ENCODE results near the gene FNDC5.

The FNDC5 gene

DNA sequence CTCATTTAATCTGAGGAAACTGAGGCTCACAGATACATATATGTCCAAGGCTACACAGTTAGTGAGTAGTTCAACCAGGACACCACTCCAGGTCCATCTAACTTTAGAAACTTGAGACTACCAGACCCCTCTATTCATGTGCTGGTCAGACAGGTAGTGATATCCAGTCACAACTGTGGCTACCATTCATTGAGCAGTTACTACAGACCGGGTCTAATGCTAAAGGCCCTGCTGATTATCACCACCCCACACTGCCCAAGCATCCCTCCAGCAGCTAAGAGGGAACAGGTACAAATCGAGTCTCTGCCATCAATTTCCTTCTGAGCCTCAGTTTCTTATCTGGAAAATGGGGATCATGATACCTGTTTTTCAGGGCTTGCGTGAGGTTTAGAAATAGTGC is 20.9 kb upstream of the FNDC5 start:
- Histone ChIP-seq H3K4me1 (ENCODE audit: insufficient read depth, low read length, poor library complexity, severe bottlenecking) (no peaks in the 10 kb centered on the region), H3F3A (ENCODE audit: low read depth) (no peaks in the 10 kb centered on the region), H3K9me3 (ENCODE audit: insufficient read depth, low read depth, low read length) (no peaks in the 10 kb centered on the region), H4K20me1 (ENCODE audit: insufficient read depth, low read length, poor library complexity, severe bottlenecking) (no peaks in the 10 kb centered on the region), H3K4me2 (ENCODE audit: low read depth, low read length, poor library complexity, severe bottlenecking) (no peak overlapping the region), H3K9me2 (replicated peaks; ENCODE audit: low read depth, low read length) (no peaks in the 10 kb centered on the region), H3K9ac (ENCODE audit: low read depth, low read length, poor library complexity, severe bottlenecking) (no peak overlapping the region), H3K4me3 (ENCODE audit: low read length, poor library complexity, severe bottlenecking) (no peak overlapping the region), H3K36me3 (ENCODE audit: insufficient read depth, low read length) (no peaks in the 10 kb centered on the region), H3K79me2 (ENCODE audit: insufficient read depth, low read length) (no peaks in the 10 kb centered on the region), H3K27me3 (ENCODE audit: insufficient read depth, low read length, poor library complexity, severe bottlenecking) (no peaks in the 10 kb centered on the region), H2AFZ (ENCODE audit: low read length) (no peak overlapping the region)
- TF ChIP-seq, protein P1, sequence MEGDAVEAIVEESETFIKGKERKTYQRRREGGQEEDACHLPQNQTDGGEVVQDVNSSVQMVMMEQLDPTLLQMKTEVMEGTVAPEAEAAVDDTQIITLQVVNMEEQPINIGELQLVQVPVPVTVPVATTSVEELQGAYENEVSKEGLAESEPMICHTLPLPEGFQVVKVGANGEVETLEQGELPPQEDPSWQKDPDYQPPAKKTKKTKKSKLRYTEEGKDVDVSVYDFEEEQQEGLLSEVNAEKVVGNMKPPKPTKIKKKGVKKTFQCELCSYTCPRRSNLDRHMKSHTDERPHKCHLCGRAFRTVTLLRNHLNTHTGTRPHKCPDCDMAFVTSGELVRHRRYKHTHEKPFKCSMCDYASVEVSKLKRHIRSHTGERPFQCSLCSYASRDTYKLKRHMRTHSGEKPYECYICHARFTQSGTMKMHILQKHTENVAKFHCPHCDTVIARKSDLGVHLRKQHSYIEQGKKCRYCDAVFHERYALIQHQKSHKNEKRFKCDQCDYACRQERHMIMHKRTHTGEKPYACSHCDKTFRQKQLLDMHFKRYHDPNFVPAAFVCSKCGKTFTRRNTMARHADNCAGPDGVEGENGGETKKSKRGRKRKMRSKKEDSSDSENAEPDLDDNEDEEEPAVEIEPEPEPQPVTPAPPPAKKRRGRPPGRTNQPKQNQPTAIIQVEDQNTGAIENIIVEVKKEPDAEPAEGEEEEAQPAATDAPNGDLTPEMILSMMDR (conservative IDR thresholded peaks at IDR 0.05; ENCODE audit: low read length): no peak
- no peak for TF ChIP-seq EZH2phosphoT487 (IDR thresholded peaks at IDR 0.05; ENCODE audit: borderline replicate concordance)

DNA sequence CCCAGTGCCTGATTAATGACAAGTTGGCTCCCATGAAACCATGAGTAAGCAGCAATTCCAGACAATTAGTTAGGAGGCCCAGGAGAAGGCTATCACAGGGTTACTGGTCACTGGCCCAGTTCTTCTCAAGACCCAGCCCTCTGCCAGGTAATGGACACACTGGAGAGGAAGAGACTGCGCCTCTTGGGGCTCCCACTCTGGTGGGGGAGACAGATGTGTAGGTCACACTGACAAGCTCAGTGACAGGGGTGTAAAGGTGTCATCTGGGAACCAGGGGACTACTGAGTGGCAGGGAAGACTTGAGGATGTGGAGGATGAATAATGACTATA is 20.5 kb upstream of the FNDC5 start:
- Histone ChIP-seq H3K4me1 (ENCODE audit: insufficient read depth, low read length, poor library complexity, severe bottlenecking) (no peaks in the 10 kb centered on the region), H3K27me3 (ENCODE audit: insufficient read depth, low read length, poor library complexity, severe bottlenecking) (no peaks in the 10 kb centered on the region), H3F3A (ENCODE audit: low read depth) (no peaks in the 10 kb centered on the region), H3K79me2 (ENCODE audit: insufficient read depth, low read length) (no peaks in the 10 kb centered on the region), H3K36me3 (ENCODE audit: insufficient read depth, low read length) (no peaks in the 10 kb centered on the region), H3K9me3 (ENCODE audit: insufficient read depth, low read depth, low read length) (no peaks in the 10 kb centered on the region), H3K9me2 (replicated peaks; ENCODE audit: low read depth, low read length) (no peaks in the 10 kb centered on the region), H3K4me3 (ENCODE audit: low read length, poor library complexity, severe bottlenecking) (no peak overlapping the region), H3K9ac (ENCODE audit: low read depth, low read length, poor library complexity, severe bottlenecking) (no peak overlapping the region), H3K4me2 (ENCODE audit: low read depth, low read length, poor library complexity, severe bottlenecking) (no peak overlapping the region), H4K20me1 (ENCODE audit: insufficient read depth, low read length, poor library complexity, severe bottlenecking) (no peaks in the 10 kb centered on the region), H2AFZ (ENCODE audit: low read length) (no peak overlapping the region)
- TF ChIP-seq, protein P1 (conservative IDR thresholded peaks at IDR 0.05; ENCODE audit: low read length): no peak
- TF ChIP-seq EZH2phosphoT487 (IDR thresholded peaks at IDR 0.05; ENCODE audit: borderline replicate concordance): no peak

DNA sequence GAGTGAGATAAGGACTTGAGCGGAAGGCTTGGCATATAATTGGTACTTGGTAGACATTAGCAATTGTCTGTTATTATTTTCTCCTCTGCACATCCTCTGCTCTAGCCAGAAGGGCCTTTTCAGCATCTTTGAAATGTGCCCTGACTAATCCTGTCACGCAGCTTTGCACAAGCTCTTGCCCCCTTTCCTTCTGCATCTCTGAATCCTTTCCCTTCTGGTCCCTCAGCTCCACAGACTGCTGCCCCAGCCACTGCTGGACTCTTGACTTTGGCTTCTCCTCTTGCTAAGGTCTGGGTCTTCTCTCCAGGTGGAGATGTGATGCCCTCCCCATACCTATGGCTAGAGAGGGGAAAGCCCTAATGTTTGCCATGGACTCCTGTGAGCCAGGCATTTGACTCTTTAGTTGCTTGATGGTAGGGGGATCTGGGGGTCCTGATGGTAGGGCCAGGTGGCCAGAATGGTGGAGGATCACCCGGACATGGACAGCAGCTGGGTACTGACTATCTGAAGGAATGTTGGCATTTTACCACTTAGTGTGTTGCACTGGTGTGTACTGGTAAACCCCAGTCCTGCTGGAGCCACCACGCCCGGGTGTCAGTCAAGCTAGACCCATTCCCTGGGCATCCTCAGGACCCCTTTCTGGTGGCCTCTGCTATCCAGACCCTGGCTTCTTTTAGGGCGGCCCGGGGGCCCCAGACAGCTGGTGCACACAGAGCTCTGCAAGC is 20.0 kb upstream of the FNDC5 start:
- TF ChIP-seq, protein P1 (conservative IDR thresholded peaks at IDR 0.05; ENCODE audit: low read length): no peak
- TF ChIP-seq EZH2phosphoT487 (IDR thresholded peaks at IDR 0.05; ENCODE audit: borderline replicate concordance): no peak
- Histone ChIP-seq H4K20me1 (ENCODE audit: insufficient read depth, low read length, poor library complexity, severe bottlenecking) (no peaks in the 10 kb centered on the region), H3K79me2 (ENCODE audit: insufficient read depth, low read length) (no peaks in the 10 kb centered on the region), H3K36me3 (ENCODE audit: insufficient read depth, low read length) (no peaks in the 10 kb centered on the region), H3F3A (ENCODE audit: low read depth) (no peaks in the 10 kb centered on the region), H3K9me2 (replicated peaks; ENCODE audit: low read depth, low read length) (no peaks in the 10 kb centered on the region), H3K4me3 (ENCODE audit: low read length, poor library complexity, severe bottlenecking) (no peak overlapping the region), H3K9me3 (ENCODE audit: insufficient read depth, low read depth, low read length) (no peaks in the 10 kb centered on the region), H2AFZ (ENCODE audit: low read length) (no peak overlapping the region), H3K9ac (ENCODE audit: low read depth, low read length, poor library complexity, severe bottlenecking) (no peak overlapping the region), H3K4me2 (ENCODE audit: low read depth, low read length, poor library complexity, severe bottlenecking) (no peak overlapping the region), H3K4me1 (ENCODE audit: insufficient read depth, low read length, poor library complexity, severe bottlenecking) (no peaks in the 10 kb centered on the region), H3K27me3 (ENCODE audit: insufficient read depth, low read length, poor library complexity, severe bottlenecking) (no peaks in the 10 kb centered on the region)

All from Loucy (cell line).